ACC112 (cell line): ENCODE results near the gene RXRA.

Experiments used
- H2AFZ ChIP-seq: fragments of 200-600 bp; sonication (generic); one replicate; pipeline ENCODE4 v1.6.0; 2017; ENCODE audit warnings: antibody characterized with exemption, low read length; ENCODE audit not compliant: unreplicated experiment
- H3K27ac ChIP-seq: fragments of 200-600 bp; sonication (generic); 2 replicates; pipeline ENCODE4 v1.5.1; 2014; ENCODE audit warnings: low read depth, mild to moderate bottlenecking, antibody characterized with exemption, low read length, moderate library complexity
- H3K27me3 ChIP-seq: fragments of 200-600 bp; sonication (generic); 2 replicates; pipeline ENCODE4 v1.6.1; 2014; ENCODE audit warnings: mild to moderate bottlenecking, antibody characterized with exemption, low read length, moderate library complexity, mixed read lengths; ENCODE audit not compliant: insufficient read depth
- H3K36me3 ChIP-seq: fragments of 200-600 bp; sonication (generic); 2 replicates; pipeline ENCODE4 v1.6.1; 2016; ENCODE audit warnings: mild to moderate bottlenecking, antibody characterized with exemption, low read length, moderate library complexity, mixed read lengths; ENCODE audit not compliant: insufficient read depth
- H3K4me1 ChIP-seq: fragments of 200-600 bp; sonication (generic); one replicate; pipeline ENCODE4 v1.6.1; 2016; ENCODE audit warnings: low read length, mixed read lengths; ENCODE audit not compliant: insufficient read depth, unreplicated experiment, control insufficient read depth
- H3K4me3 ChIP-seq: fragments of 200-600 bp; sonication (generic); 2 replicates; pipeline ENCODE4 v1.5.1; 2014; ENCODE audit warnings: mild to moderate bottlenecking, low read depth, low read length
- H3K79me2 ChIP-seq: fragments of 200-600 bp; sonication (generic); one replicate; pipeline ENCODE4 v1.6.0; 2016; ENCODE audit warnings: low read length; ENCODE audit not compliant: control insufficient read depth, unreplicated experiment, insufficient read depth

RXRA gene

GRCh38 chr9:134314039-134314949, 12.0 kb upstream of the RXRA start:
- no peak overlapping the region for H3K4me3 ChIP-seq
- H3K79me2 ChIP-seq = no peaks in the 10 kb centered on the region
- no peak overlapping the region for H3K27ac ChIP-seq
- H2AFZ ChIP-seq = no peak overlapping the region
- H3K36me3 ChIP-seq = no peaks in the 10 kb centered on the region
- peaks cover 8% of the 10 kb centered on the region for H3K4me1 ChIP-seq
- peaks cover 16% of the 10 kb centered on the region; the same call in 1 of the 2 replicates for H3K27me3 ChIP-seq

DNA sequence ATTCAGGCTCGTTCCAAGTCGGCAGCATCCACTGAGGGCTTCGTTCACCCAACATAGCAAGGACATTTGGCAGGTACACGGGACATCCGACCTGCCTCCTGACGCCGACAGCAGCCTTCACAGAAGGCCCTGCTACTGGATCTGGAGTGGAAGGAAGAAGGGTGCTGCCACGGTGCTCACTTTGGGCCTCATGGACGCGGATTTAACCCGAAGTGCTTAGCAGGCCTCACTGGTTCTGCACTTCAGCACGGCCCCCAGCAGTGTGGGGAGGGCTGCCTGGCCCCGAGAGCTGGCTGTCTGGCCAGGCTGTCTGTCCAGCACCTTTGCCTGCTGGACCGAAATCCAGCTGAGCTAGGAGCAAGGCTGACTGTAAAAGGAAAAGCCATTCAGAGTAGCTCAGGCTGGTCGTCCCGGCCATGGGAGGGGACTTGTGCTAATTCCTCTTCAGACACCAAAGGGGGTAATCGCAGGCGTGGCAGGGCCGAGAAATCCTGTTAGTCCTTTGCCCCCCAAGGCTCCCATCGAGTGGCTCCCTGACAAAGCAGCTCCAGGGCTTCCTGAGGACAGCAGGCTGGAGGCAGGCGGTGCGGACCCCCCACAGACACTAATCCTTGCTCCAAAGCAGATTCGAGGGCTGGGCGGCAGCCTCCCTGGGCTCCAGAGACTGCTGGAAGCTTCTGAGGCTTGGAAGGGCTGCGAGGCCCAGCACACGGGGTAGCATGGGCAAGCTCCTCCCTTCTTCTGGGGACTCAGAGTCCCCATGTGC, 11.1 kb upstream of the RXRA start:
- H3K4me1 ChIP-seq = peaks cover 8% of the 10 kb centered on the region
- no peaks in the 10 kb centered on the region for H3K79me2 ChIP-seq
- H3K4me3 ChIP-seq = no peak overlapping the region
- H3K36me3 ChIP-seq = no peaks in the 10 kb centered on the region
- H3K27me3 ChIP-seq = peaks cover 14% of the 10 kb centered on the region; the same call in 1 of the 2 replicates
- H2AFZ ChIP-seq = no peak overlapping the region
- no peak overlapping the region for H3K27ac ChIP-seq

GRCh38 chr9:134315716-134316448, 10.4 kb upstream of the RXRA start:
- Histone ChIP-seq H3K27me3 (peaks cover 6% of the 10 kb centered on the region; the same call in 1 of the 2 replicates), H2AFZ (no peak overlapping the region), H3K79me2 (no peaks in the 10 kb centered on the region), H3K4me3 (no peak overlapping the region), H3K4me1 (peaks cover 8% of the 10 kb centered on the region), H3K36me3 (no peaks in the 10 kb centered on the region), H3K27ac (no peak overlapping the region)

- Histone ChIP-seq H3K79me2 (no peaks in the 10 kb centered on the region), H3K4me1 (peaks cover 8% of the 10 kb centered on the region), H3K27me3 (peaks cover 3% of the 10 kb centered on the region; the same call in 1 of the 2 replicates), H3K36me3 (no peaks in the 10 kb centered on the region), H2AFZ (no peak overlapping the region), H3K27ac (no peak overlapping the region), H3K4me3 (no peak overlapping the region)
Observed at GRCh38 chr9:134316449-134317160, 9.7 kb upstream of the RXRA start.

GRCh38 chr9:134317400-134317789, 8.9 kb upstream of the RXRA start:
- no peak overlapping the region for H2AFZ ChIP-seq
- H3K27ac ChIP-seq = no peak overlapping the region
- peaks cover 8% of the 10 kb centered on the region for H3K4me1 ChIP-seq

GRCh38 chr9:134317790-134318414, 8.4 kb upstream of the RXRA start:
- H3K36me3 ChIP-seq = no peaks in the 10 kb centered on the region
- H3K4me1 ChIP-seq = peaks cover 8% of the 10 kb centered on the region
- no peak overlapping the region for H3K27ac ChIP-seq
- no peak overlapping the region for H3K4me3 ChIP-seq
- H3K27me3 ChIP-seq = no peaks in the 10 kb centered on the region; the same call in 1 of the 2 replicates
- H2AFZ ChIP-seq = no peak overlapping the region
- H3K79me2 ChIP-seq = no peaks in the 10 kb centered on the region

More at GRCh38 chr9:134317400-134317789, 8.9 kb upstream of the RXRA start:
- Histone ChIP-seq H3K4me3 (no peak overlapping the region), H3K27me3 (no peaks in the 10 kb centered on the region; the same call in 1 of the 2 replicates), H3K36me3 (no peaks in the 10 kb centered on the region), H3K79me2 (no peaks in the 10 kb centered on the region)

DNA sequence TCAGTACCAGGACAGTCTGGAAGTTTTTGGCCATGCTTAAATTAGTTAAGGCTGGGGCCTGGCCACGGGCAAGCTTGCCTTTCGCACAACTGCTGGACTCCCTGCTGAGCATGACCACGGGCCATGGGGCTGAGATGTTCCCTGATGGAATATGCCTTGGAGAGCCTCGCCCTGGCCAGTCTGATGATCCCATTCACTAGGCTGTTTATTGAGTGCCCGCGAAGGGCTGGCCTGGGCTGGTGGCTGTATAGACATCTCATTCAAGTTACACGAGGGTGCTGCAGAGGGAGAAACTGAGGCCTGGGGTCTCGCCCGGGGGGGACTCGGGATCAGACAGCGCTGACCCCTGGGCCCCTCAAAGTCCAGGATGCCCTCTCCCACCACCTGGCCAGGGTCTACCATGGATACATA, 7.8 kb upstream of the RXRA start:
- no peak overlapping the region for H3K4me3 ChIP-seq
- no peaks in the 10 kb centered on the region for H3K79me2 ChIP-seq
- H3K4me1 ChIP-seq = peaks cover 8% of the 10 kb centered on the region
- H3K27ac ChIP-seq = no peak overlapping the region
- no peaks in the 10 kb centered on the region for H3K36me3 ChIP-seq
- no peak overlapping the region for H2AFZ ChIP-seq
- no peaks in the 10 kb centered on the region for H3K27me3 ChIP-seq

DNA sequence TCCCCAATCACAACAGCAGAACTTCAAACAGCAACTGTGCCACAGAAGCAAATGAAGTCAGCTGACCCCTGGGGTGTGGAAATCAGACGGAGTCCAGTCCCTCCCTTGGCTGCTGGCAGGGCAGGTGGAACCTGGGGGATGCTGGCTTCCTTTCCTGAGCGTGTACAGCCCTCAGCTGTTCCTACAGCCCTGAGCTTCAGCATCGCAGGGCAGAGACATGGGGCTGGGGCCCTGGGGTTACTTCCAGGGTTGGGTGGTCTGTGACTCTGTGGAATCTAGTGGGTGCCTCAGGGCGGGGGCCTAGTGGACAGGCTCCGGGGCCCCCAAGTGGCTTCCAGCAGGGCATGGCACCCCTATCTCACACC, 7.3 kb upstream of the RXRA start:
- Histone ChIP-seq H3K4me1 (peaks cover 9% of the 10 kb centered on the region), H3K4me3 (no peak overlapping the region), H3K36me3 (no peaks in the 10 kb centered on the region), H3K27me3 (no peaks in the 10 kb centered on the region), H3K27ac (no peak overlapping the region), H2AFZ (no peak overlapping the region), H3K79me2 (no peaks in the 10 kb centered on the region)

DNA sequence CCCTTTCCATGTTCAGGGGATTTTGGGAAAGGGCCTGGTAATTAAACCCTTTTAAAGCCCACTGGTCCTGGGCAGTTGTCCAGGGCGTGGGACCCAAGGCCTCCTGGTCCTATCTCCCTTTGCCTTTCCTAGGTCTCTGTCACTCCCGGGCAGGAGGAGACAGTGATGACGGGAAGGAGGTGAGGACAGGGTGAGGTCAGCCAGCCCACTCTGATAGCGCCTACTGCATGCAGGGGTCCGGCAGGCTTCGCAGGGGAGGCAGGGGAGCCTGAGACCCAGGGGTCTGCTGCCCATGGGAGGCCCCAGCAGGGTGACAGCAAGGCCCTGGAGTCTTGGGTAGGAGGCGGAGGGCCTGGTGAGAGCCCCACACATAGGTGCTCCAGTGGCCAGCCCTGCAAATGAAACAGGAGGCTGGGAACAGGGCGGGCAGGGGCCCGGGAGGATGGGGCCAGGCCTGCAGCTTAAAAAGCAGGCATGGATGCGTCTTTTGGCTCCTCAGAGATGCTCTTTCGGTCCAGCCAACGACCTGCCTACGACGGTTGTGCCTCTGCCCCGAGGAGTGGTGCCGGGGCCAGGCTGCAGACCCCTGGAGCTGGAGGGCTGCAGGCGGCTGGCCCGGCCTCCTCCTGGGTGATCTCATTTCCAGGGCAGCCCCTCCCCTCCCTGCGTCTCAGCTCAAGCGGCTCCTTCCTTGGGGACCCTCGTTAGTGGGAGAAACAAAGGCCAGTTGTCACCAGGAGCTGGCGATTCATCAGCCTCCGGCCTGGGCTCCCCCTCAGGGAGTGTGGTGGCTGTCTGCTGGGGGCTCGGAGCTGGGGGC, 6.7 kb upstream of the RXRA start:
- H3K36me3 ChIP-seq = no peaks in the 10 kb centered on the region
- no peak overlapping the region for H3K27ac ChIP-seq
- H3K4me1 ChIP-seq = peaks cover 12% of the 10 kb centered on the region
- no peak overlapping the region for H3K4me3 ChIP-seq
- no peak overlapping the region for H2AFZ ChIP-seq
- no peaks in the 10 kb centered on the region for H3K79me2 ChIP-seq
- H3K27me3 ChIP-seq = no peaks in the 10 kb centered on the region
